Liver (tissue), 9 donors: ENCODE results near the gene SPEF1. TPM values are rescaled to one million over a fixed set of nuclear protein-coding genes. Genes with fewer than 3 reads are reported as not detected.
A peak's percentile ranks its signal among the peaks of the same experiment; 100 is the strongest.

Source experiments
- DNase-seq: peaks from one replicate; pipeline ENCODE4 v3.0.0-alpha.2; 2017; ENCODE audit warnings: low spot score
- H3K27ac ChIP-seq, 2 donors: one replicate each; pipeline ENCODE4 v1.7.0; 2013; ENCODE audit warnings: inconsistent platforms in 2 of 2, low read length in 2 of 2, control low read depth in 1 of 2, low read depth in 1 of 2, mild to moderate bottlenecking in 1 of 2
- H3K27me3 ChIP-seq, 4 donors: one replicate each; pipeline versions ENCODE4 v1.6.1 to v1.7.0; 2013; ENCODE audit warnings: low read length in 3 of 4, inconsistent platforms in 1 of 4, mild to moderate bottlenecking in 1 of 4, moderate library complexity in 1 of 4; ENCODE audit not compliant: control insufficient read depth in 4 of 4, insufficient read depth in 4 of 4
- H3K36me3 ChIP-seq, 4 donors: one replicate each; pipeline versions ENCODE4 v1.6.1 to v1.7.0; 2013; ENCODE audit warnings: low read length in 3 of 4, mild to moderate bottlenecking in 3 of 4, low read depth in 1 of 4, moderate library complexity in 1 of 4; ENCODE audit not compliant: control insufficient read depth in 4 of 4, insufficient read depth in 3 of 4
- H3K4me1 ChIP-seq, 4 donors: one replicate each; pipeline versions ENCODE4 v1.6.1 to v1.7.0; 2013; ENCODE audit warnings: low read length in 3 of 4, mild to moderate bottlenecking in 3 of 4, moderate library complexity in 1 of 4; ENCODE audit not compliant: control insufficient read depth in 4 of 4, insufficient read depth in 4 of 4
- H3K4me3 ChIP-seq, 3 donors: one replicate each; pipeline versions ENCODE4 v1.6.1 to v1.7.0; 2013; ENCODE audit warnings: low read length in 3 of 3, control low read depth in 1 of 3, low read depth in 1 of 3, mild to moderate bottlenecking in 1 of 3
- H3K9ac ChIP-seq, 2 donors: one replicate each; pipeline ENCODE4 v1.7.0; 2013; ENCODE audit warnings: low read length in 2 of 2, mild to moderate bottlenecking in 2 of 2, moderate library complexity in 2 of 2, control low read depth in 1 of 2, low read depth in 1 of 2
- H3K9me3 ChIP-seq, 4 donors: one replicate each; pipeline versions ENCODE4 v1.6.1 to v1.7.0; 2013; ENCODE audit warnings: low read length in 3 of 4; ENCODE audit not compliant: control insufficient read depth in 4 of 4
- EGR1 ChIP-seq, 2 donors: IDR thresholded peaks; 2 replicates each; pipeline ENCODE4 v1.6.1; 2016 to 2018; ENCODE audit warnings: antibody characterized with exemption in 2 of 2, low read depth in 2 of 2
- GABPA ChIP-seq, 2 donors: IDR thresholded peaks in 1 of 2; conservative IDR thresholded peaks in 1 of 2; 2 replicates each; pipeline ENCODE4 v1.6.1; 2016; ENCODE audit warnings: antibody characterized with exemption in 2 of 2, mild to moderate bottlenecking in 1 of 2, moderate library complexity in 1 of 2
- JUND ChIP-seq, 2 donors: IDR thresholded peaks; 2 replicates each; pipeline ENCODE4 v1.6.1; 2016; ENCODE audit warnings: antibody characterized with exemption in 2 of 2
- NR2F2 ChIP-seq: IDR thresholded peaks from 2 replicates; pipeline ENCODE4 v1.6.1; 2016; ENCODE audit warnings: antibody characterized with exemption
- RAD21 ChIP-seq, 2 donors: IDR thresholded peaks; 2 replicates each; pipeline ENCODE4 v1.6.1; 2016; ENCODE audit warnings: antibody characterized with exemption in 2 of 2, mild to moderate bottlenecking in 2 of 2
- RXRA ChIP-seq, 2 donors: IDR thresholded peaks; 2 replicates each; pipeline ENCODE4 v1.6.1; 2017 to 2018; ENCODE audit warnings: antibody characterized with exemption in 2 of 2, mild to moderate bottlenecking in 1 of 2
- TAF1 ChIP-seq: conservative IDR thresholded peaks from 2 replicates; pipeline ENCODE4 v1.6.1; 2016; ENCODE audit warnings: antibody characterized with exemption, mild to moderate bottlenecking
- WGBS: extraction: QIAGEN DNeasy Blood & Tissue Kit; methylation state at CpG from one replicate; pipeline ENCODE4 v1.1.7; 2013; 5-methylcytosine and 5-hydroxymethylcytosine counted together
- polyA plus RNA-seq, 2 donors: library from polyadenylated mRNA; stranded (reverse) in 1 of 2; unstranded in 1 of 2; fragments of 200-250 nt in 1 of 2; fragments of >200 nt in 1 of 2; fragmentation: Nextera tagmentation in 1 of 2; extraction: Ambion mirVana in 1 of 2; gene quantifications; one replicate each; pipeline versions ENCODE4 v1.2.1 to v1.2.3, GENCODE V29; 2013 to 2015
- total RNA-seq, 2 donors: library from RNA; depleted of rRNA; stranded (reverse); fragments of >200 nt; gene quantifications; one replicate each; pipeline ENCODE4 v1.2.3, GENCODE V29; 2014
- TF ChIP-seq, protein P1 (sequence below): IDR thresholded peaks from 2 replicates; pipeline ENCODE4 v1.6.1; 2016; ENCODE audit warnings: antibody characterized with exemption, mild to moderate bottlenecking
- TF ChIP-seq, protein P2 (sequence below): IDR thresholded peaks from 2 replicates; pipeline ENCODE4 v1.6.1; 2016; ENCODE audit warnings: antibody characterized with exemption
- TF ChIP-seq, protein P3 (sequence below): fragments of 150-350 bp; IDR thresholded peaks from 2 replicates; pipeline ENCODE4 v1.5.1; 2017; ENCODE audit warnings: improper control_type of control experiment, low read depth, low read length; ENCODE audit not compliant: missing input control
- donor health status: healthy.
- donor health status: healthy.
- donor health status: healthy.
- donor health status: healthy.
- donor health status: healthy.

The SPEF1 gene
- total and polyA plus RNA-seq, 4 donors = not detected

DNA sequence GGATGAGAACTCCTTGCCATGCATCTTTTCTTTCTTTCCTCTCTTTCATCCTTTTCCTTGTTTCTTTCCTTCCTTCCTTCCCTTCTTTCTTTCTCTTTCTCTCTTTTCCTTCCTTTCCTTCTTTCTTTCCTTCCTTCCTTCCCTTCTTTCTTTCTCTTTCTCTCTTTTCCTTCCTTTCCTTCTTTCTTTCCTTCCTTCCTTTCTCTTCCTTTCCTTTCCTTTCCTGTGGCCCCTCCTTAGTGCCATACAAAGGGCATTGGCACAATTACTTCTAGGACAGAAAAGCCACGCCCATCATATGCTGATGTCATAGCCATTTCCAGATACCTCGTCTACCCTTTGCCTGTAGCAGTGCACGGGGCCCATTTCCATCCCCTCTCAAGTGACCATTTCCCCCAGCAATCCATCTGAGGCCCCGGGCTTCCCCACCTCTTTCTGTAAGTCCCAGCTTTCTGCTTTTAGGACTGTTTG lies 7.5 kb upstream of the SPEF1 start:
- no peak for DNase-seq
- TF ChIP-seq TAF1 (no peak), NR2F2 (no peak)
- Histone ChIP-seq H3K4me1 (peaks cover 9 to 25% (median 19%) of the 10 kb centered on the region in 4 donors), H3K36me3 (peaks cover 0 to 3% (median 0%) of the 10 kb centered on the region in 4 donors), H3K9me3 (no peaks in the 10 kb centered on the region), H3K27me3 (no peaks in the 10 kb centered on the region), H3K4me3 (no peak overlapping the region), H3K9ac (no peak overlapping the region), H3K27ac (no peak overlapping the region)
- 57% methylated on average over 4 of the region's 4 CpGs for WGBS

DNA sequence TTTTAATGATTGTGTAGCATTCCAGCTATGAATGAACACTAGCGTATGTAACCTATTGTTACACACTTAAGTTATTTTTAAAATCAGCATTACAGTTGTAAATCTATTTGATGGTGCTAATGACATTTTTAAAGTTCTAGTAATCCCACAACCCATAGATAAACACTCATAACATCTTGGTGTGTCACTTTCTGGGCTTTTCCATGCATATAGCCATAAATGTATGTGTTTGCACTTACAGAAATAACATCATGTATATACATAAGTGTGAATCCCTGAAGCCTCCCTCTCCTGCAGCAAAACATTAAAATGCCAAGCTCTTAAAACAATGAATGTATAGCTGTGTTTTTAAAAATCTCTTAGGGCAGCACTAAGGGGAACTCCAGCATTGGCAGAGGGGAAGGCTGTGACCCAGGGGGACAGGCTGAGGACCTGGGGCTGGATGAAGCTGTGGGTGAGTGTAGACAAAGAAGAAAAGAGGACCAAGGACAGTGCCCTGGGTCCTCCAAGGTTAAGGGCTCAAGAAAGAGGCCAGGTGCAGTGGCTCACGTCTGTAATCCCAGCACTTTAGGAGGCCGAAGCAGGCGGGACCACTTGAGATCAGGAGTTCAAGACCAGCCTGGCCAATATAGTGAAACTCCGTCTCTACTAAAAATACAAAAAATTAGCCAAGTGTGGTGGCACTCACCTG lies 6.2 kb upstream of the SPEF1 start:
- no peak for TF ChIP-seq EGR1 (IDR thresholded peaks at IDR 0.05; ENCODE audit: low read depth in 2 of 2)
- no peak for DNase-seq
- Histone ChIP-seq H3K9ac (peak overlapping the region in 1 of 2 donors; percentile 76), H3K4me3 (peak overlapping the region in 1 of 3 donors; percentile 31), H3K36me3 (peaks cover 0 to 5% (median 0%) of the 10 kb centered on the region in 4 donors), H3K4me1 (peaks cover 10 to 29% (median 19%) of the 10 kb centered on the region in 4 donors), H3K9me3 (no peaks in the 10 kb centered on the region), H3K27ac (no peak overlapping the region), H3K27me3 (no peaks in the 10 kb centered on the region)
- 91% methylated on average over 5 of the region's 5 CpGs for WGBS

DNA sequence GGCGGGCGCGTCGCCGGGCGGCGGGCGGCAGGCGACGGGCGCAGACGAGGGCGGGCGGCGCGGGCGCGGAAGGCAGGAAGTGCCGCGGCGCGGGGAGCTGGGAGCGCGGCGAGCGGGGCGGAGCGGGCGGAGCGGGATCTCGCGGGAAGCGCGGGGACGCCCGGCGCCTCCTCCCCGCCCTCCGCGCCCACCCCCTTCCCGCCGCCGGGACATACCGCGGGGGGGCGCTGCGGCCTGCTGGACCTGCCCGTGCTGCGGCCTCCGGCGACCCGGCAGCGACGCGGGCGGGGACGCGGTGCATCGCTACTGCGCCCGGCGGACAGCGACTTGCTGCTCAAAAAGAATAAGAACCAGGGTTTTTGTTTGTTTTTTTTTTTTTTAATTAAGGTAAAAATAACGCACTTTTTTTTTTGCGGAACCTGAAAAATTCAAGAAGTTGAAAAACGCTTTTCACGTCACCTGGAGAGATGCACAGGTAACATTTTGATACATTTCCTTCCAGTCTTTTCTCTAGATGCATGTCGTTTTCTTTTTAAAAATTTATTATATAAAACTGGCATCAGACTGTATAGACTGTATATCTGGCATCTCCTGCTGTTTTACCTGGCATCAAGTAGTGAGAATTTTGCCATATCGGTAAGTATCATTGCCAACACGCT lies 5.5 kb upstream of the SPEF1 start, which contains the start of gene CENPB:
CENPB (minus strand) TSS at position 76 of the 659 bp plus-strand sequence. CDS start 257 bp downstream, outside the sequence.
- TF ChIP-seq RAD21 (IDR thresholded peaks at IDR 0.05) (peak; percentile 68 to 75), JUND (IDR thresholded peaks at IDR 0.05) (no peak), RXRA (IDR thresholded peaks at IDR 0.05) (no peak), GABPA (IDR thresholded peaks at IDR 0.05 in 1 of 2, conservative IDR thresholded peaks at IDR 0.05 in 1 of 2) (no peak)
- TF ChIP-seq, protein P1, sequence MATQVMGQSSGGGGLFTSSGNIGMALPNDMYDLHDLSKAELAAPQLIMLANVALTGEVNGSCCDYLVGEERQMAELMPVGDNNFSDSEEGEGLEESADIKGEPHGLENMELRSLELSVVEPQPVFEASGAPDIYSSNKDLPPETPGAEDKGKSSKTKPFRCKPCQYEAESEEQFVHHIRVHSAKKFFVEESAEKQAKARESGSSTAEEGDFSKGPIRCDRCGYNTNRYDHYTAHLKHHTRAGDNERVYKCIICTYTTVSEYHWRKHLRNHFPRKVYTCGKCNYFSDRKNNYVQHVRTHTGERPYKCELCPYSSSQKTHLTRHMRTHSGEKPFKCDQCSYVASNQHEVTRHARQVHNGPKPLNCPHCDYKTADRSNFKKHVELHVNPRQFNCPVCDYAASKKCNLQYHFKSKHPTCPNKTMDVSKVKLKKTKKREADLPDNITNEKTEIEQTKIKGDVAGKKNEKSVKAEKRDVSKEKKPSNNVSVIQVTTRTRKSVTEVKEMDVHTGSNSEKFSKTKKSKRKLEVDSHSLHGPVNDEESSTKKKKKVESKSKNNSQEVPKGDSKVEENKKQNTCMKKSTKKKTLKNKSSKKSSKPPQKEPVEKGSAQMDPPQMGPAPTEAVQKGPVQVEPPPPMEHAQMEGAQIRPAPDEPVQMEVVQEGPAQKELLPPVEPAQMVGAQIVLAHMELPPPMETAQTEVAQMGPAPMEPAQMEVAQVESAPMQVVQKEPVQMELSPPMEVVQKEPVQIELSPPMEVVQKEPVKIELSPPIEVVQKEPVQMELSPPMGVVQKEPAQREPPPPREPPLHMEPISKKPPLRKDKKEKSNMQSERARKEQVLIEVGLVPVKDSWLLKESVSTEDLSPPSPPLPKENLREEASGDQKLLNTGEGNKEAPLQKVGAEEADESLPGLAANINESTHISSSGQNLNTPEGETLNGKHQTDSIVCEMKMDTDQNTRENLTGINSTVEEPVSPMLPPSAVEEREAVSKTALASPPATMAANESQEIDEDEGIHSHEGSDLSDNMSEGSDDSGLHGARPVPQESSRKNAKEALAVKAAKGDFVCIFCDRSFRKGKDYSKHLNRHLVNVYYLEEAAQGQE = peak; percentile 94
- TF ChIP-seq, protein P2, sequence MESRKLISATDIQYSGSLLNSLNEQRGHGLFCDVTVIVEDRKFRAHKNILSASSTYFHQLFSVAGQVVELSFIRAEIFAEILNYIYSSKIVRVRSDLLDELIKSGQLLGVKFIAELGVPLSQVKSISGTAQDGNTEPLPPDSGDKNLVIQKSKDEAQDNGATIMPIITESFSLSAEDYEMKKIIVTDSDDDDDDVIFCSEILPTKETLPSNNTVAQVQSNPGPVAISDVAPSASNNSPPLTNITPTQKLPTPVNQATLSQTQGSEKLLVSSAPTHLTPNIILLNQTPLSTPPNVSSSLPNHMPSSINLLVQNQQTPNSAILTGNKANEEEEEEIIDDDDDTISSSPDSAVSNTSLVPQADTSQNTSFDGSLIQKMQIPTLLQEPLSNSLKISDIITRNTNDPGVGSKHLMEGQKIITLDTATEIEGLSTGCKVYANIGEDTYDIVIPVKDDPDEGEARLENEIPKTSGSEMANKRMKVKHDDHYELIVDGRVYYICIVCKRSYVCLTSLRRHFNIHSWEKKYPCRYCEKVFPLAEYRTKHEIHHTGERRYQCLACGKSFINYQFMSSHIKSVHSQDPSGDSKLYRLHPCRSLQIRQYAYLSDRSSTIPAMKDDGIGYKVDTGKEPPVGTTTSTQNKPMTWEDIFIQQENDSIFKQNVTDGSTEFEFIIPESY = no peak
- TF ChIP-seq, protein P3, sequence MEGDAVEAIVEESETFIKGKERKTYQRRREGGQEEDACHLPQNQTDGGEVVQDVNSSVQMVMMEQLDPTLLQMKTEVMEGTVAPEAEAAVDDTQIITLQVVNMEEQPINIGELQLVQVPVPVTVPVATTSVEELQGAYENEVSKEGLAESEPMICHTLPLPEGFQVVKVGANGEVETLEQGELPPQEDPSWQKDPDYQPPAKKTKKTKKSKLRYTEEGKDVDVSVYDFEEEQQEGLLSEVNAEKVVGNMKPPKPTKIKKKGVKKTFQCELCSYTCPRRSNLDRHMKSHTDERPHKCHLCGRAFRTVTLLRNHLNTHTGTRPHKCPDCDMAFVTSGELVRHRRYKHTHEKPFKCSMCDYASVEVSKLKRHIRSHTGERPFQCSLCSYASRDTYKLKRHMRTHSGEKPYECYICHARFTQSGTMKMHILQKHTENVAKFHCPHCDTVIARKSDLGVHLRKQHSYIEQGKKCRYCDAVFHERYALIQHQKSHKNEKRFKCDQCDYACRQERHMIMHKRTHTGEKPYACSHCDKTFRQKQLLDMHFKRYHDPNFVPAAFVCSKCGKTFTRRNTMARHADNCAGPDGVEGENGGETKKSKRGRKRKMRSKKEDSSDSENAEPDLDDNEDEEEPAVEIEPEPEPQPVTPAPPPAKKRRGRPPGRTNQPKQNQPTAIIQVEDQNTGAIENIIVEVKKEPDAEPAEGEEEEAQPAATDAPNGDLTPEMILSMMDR = peak; percentile 84
- 3% methylated on average over 70 of the region's 70 CpGs for WGBS
- DNase-seq = peak; percentile 94
- Histone ChIP-seq H3K27ac (peak within 1 kb of the TSS; percentile 62 to 72), H3K36me3 (peaks cover 0 to 5% (median 0%) of the 10 kb centered on the region in 4 donors), H3K9ac (peak within 1 kb of the TSS in 1 of 2 donors; percentile 76), H3K9me3 (no peaks in the 10 kb centered on the region), H3K4me1 (peaks cover 10 to 30% (median 19%) of the 10 kb centered on the region in 4 donors), H3K27me3 (no peaks in the 10 kb centered on the region), H3K4me3 (peak within 1 kb of the TSS; percentile 76 to 89 (median 80))
